ENCODE results near the gene TAT. TPM values are rescaled to one million over a fixed set of nuclear protein-coding genes. Genes with fewer than 3 reads are reported as not detected.

The TAT gene
- total and polyA plus RNA-seq, 12 donors, result 0.03 to 1.3 (median 0.16) TPM; not detected in 4

DNA sequence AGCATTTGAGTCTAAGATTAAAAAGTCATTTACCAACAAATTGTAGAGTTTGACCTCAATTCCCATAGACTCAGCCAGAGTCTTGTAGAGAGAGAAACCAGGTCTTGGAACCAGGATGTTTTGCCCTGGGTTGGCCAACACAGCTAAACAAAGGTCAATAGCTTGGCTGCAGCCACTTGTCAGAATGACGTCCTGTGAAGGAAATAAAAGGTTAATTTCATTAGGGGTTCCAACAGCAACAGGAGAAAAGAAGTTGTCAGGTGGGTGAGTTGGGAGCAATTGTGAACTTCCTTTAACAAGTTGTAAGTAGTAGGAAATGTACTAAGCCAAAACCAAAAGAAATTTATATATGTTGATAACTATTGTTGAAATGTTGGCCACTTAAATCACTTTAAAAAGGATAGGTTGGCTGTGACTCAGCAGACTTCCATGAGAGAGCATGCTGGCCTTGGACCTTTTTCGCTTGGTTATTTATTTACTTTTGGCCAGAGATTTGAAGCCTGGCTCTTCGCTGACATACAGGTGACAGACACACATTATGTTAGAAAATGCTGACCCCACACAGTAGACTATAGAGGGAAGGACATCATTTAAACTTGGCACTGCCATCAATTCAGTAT lies 4.3 kb downstream of the TAT start:
- intact Hi-C loops (cut with DNase I), result no loop called here
- Histone ChIP-seq H3K9me3 (replicated peaks in 1 of 3) (no peaks in the 10 kb centered on the region), H3K27ac (peak overlapping the region in 2 of 5 donors; percentile 15 to 20), H3K4me1 (replicated peaks in 1 of 2) (peaks cover 0 to 9% of the 10 kb centered on the region in 2 donors), H3K27me3 (no peaks in the 10 kb centered on the region), H3K36me3 (replicated peaks in 1 of 2) (no peaks in the 10 kb centered on the region), H3K4me3 (no peak overlapping the region)
- peak in 4 of 7 donors; percentile 29 to 35 (median 32) for DNase-seq
- TF ChIP-seq, protein P1, sequence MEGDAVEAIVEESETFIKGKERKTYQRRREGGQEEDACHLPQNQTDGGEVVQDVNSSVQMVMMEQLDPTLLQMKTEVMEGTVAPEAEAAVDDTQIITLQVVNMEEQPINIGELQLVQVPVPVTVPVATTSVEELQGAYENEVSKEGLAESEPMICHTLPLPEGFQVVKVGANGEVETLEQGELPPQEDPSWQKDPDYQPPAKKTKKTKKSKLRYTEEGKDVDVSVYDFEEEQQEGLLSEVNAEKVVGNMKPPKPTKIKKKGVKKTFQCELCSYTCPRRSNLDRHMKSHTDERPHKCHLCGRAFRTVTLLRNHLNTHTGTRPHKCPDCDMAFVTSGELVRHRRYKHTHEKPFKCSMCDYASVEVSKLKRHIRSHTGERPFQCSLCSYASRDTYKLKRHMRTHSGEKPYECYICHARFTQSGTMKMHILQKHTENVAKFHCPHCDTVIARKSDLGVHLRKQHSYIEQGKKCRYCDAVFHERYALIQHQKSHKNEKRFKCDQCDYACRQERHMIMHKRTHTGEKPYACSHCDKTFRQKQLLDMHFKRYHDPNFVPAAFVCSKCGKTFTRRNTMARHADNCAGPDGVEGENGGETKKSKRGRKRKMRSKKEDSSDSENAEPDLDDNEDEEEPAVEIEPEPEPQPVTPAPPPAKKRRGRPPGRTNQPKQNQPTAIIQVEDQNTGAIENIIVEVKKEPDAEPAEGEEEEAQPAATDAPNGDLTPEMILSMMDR (IDR thresholded peaks at IDR 0.05), result no peak
- TF ChIP-seq POLR2A (IDR thresholded peaks at IDR 0.05), result no peak
- 29 to 42% (median 36%) methylated on average over 3 of the region's 3 CpGs for WGBS, 4 donors

DNA sequence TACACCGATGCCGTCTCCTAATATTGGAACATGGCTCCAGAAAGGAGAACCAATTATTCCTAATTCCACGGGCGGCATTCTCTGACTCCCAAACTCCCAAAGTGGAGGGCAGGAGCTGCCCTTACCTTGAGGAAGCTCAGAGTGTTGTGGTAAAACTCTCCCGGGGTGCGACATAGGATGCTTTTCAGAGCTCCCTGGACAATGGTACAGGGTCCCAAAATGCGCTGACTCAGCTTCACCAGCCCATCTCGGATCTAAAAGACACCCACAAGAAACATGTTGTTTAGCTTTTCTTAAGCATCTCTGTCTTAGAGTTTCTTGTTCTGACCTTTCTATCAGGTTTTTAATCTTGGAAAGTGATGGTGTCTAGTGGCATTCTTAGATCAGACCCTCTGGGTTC lies 6.7 kb downstream of the TAT start:
- intact Hi-C loops (cut with DNase I), result no loop called here
- Histone ChIP-seq H3K4me3 (no peak overlapping the region), H3K27me3 (no peaks in the 10 kb centered on the region), H3K27ac (no peak overlapping the region), H3K36me3 (replicated peaks in 1 of 2) (no peaks in the 10 kb centered on the region), H3K4me1 (replicated peaks in 1 of 2) (peaks cover 0 to 18% of the 10 kb centered on the region in 2 donors), H3K9me3 (replicated peaks in 1 of 3) (no peaks in the 10 kb centered on the region)
- no peak for TF ChIP-seq POLR2A (IDR thresholded peaks at IDR 0.05)
- TF ChIP-seq, protein P1 (IDR thresholded peaks at IDR 0.05), result no peak
- DNase-seq, result no peak
- WGBS, 4 donors, result 93 to 97% (median 95%) methylated on average over 8 of the region's 8 CpGs

DNA sequence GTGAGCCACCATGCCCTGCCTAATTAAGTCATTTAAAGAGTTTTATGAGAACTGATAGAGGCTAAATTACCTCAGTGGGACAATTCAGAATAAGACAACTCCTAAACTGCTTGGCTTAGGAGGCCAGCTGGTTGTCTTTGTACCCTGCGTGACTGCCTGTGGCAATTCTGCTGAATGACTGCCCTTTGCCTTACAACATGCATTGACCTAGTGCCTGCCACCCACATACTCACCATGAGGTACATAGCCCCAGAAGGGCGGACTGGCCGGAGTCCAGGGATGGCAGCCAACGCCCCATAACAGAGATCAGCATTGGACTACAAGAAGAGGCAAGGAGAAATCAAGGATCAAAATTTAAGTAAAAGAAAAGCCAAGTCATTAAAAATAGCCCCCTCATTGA lies 7.3 kb downstream of the TAT start:
- TF ChIP-seq POLR2A (IDR thresholded peaks at IDR 0.05), result no peak
- TF ChIP-seq, protein P1 (IDR thresholded peaks at IDR 0.05), result no peak
- H3K36me3 ChIP-seq (replicated peaks in 1 of 2), result no peaks in the 10 kb centered on the region
- WGBS, 4 donors, result 83 to 92% (median 87%) methylated on average over 4 of the region's 4 CpGs
- no peaks in the 10 kb centered on the region for H3K9me3 ChIP-seq (replicated peaks in 1 of 3)
- no peak overlapping the region for H3K4me3 ChIP-seq
- no peak overlapping the region for H3K27ac ChIP-seq
- H3K4me1 ChIP-seq (replicated peaks in 1 of 2), result peaks cover 0 to 18% of the 10 kb centered on the region in 2 donors
- intact Hi-C loops (cut with DNase I), result no loop called here
- no peaks in the 10 kb centered on the region for H3K27me3 ChIP-seq
- DNase-seq, result no peak

DNA sequence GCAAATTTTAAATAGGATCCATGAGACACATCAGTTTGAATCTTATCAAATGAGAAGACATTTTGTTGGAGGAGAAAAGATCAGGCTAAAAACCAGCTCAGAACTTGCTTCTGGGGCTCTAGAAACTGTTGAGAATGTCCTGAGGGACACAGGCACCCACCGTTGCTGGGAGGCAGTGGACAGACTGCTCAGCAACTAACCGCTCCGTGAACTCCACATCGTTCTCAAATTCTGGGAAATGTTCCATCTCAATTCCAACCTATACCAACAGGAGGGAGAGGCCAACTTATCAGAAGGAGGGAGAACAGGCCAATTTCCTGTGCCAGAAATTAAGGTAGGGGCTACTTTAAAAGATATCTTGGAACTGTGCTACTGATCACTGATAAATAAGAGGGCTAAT lies 8.3 kb downstream of the TAT start:
- peak in 1 of 7 donors; percentile 6 for DNase-seq
- intact Hi-C loops (cut with DNase I), result no loop called here
- peak overlapping the region in 1 of 5 donors; percentile 4 for H3K27ac ChIP-seq

More for the DNA sequence above, 8.3 kb downstream of the TAT start:
- Histone ChIP-seq H3K9me3 (replicated peaks in 1 of 3) (no peaks in the 10 kb centered on the region), H3K27me3 (no peaks in the 10 kb centered on the region), H3K4me3 (no peak overlapping the region), H3K36me3 (replicated peaks in 1 of 2) (no peaks in the 10 kb centered on the region), H3K4me1 (replicated peaks in 1 of 2) (peaks cover 0 to 18% of the 10 kb centered on the region in 2 donors)
- WGBS, 4 donors, result 72 to 82% (median 75%) methylated on average over 4 of the region's 4 CpGs
- no peak for TF ChIP-seq POLR2A (IDR thresholded peaks at IDR 0.05)
- TF ChIP-seq, protein P1 (IDR thresholded peaks at IDR 0.05), result no peak

All from adrenal gland (tissue), 12 donors.